Measurements from ENCODE around the gene LRCOL1. TPM values are rescaled to one million over a fixed set of nuclear protein-coding genes. Genes with fewer than 3 reads are reported as not detected.

LRCOL1 gene
- total RNA-seq, 1 experiment from 2014 or later = not detected

DNA sequence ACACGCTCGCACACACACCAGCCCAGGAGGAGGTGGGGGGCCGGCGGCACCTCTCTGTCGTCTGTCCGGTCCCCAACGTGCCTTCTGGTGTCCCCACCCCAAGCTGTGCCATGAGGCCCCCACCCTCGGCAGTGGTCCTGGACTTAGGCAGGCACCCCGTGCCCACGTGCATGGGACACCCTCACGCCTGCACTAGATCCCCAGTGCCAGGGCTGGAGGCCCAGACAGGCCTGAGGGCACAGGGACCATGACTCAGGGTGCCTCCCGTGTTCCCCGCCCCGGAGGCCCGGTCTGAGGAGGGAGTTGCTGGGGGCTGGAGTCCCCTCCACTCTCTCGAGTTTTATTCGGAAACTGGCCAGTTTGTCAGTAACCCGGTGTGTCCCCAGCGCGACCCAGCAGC is 38.8 kb downstream of the LRCOL1 start:
- POLR2A ChIA-PET = no interaction called here
- no peak; the same call in 1 of the 2 replicates for ATAC-seq
- Histone ChIP-seq H3K27me3 (ENCODE audit: insufficient read depth, low read length) (no peaks in the 10 kb centered on the region), H3K79me2 (ENCODE audit: insufficient read depth, low read length) (peaks cover 14% of the 10 kb centered on the region; the same call in 1 of the 2 replicates), H3K36me3 (ENCODE audit: control insufficient read depth in 1 of 2, insufficient read depth in 2 of 2, low read length in 2 of 2) (peaks cover 10 to 15% of the 10 kb centered on the region in 2 experiments), H3K9me2 (ENCODE audit: insufficient read depth) (no peaks in the 10 kb centered on the region), H2AFZ (ENCODE audit: low read depth, low read length, poor library complexity, severe bottlenecking) (no peak overlapping the region), H3K9ac (ENCODE audit: low read length) (no peak overlapping the region), H4K20me1 (ENCODE audit: insufficient read depth) (no peaks in the 10 kb centered on the region), H3K27ac (ENCODE audit: low read depth, low read length) (no peak overlapping the region), H3K9me3 (ENCODE audit: control insufficient read depth in 1 of 2, insufficient read depth in 1 of 2, low read depth in 1 of 2, low read length in 2 of 2) (no peaks in the 10 kb centered on the region), H3K4me3 (replicated peaks in 1 of 2; ENCODE audit: low read depth in 1 of 2, low read length in 2 of 2) (no peak overlapping the region), H3K4me1 (ENCODE audit: control insufficient read depth in 1 of 2, insufficient read depth in 2 of 2, low read length in 2 of 2) (no peaks in the 10 kb centered on the region), H3K4me2 (ENCODE audit: low read length) (no peak overlapping the region)
- CTCF ChIA-PET = no interaction called here
- BruUV-seq (replicated peaks) = no TSS peak
- intact Hi-C loops (cut with micrococcal nuclease) = no loop called here
- TF ChIP-seq FOSL1 (IDR thresholded peaks at IDR 0.05; ENCODE audit: low read depth) (no peak), CBX3 (IDR thresholded peaks at IDR 0.05; ENCODE audit: low read depth) (no peak), EZH2phosphoT487 (IDR thresholded peaks at IDR 0.05; ENCODE audit: borderline replicate concordance) (no peak), SIN3A (IDR thresholded peaks at IDR 0.05; ENCODE audit: low read depth) (no peak), SRF (IDR thresholded peaks at IDR 0.05; ENCODE audit: low read depth) (no peak), CEBPB (IDR thresholded peaks at IDR 0.05; ENCODE audit: low read depth) (no peak), JUND (IDR thresholded peaks at IDR 0.05) (no peak), YY1 (IDR thresholded peaks at IDR 0.05; ENCODE audit: extremely low read depth, insufficient replicate concordance, low read depth, low read length) (no peak), EZH2 (IDR thresholded peaks at IDR 0.05) (no peak), EGR1 (IDR thresholded peaks at IDR 0.05; ENCODE audit: low read depth) (no peak), POLR2A (IDR thresholded peaks at IDR 0.05; ENCODE audit: borderline replicate concordance, extremely low read depth, insufficient read depth, insufficient read length) (no peak), SP1 (IDR thresholded peaks at IDR 0.05; ENCODE audit: low read depth) (no peak)
- TF ChIP-seq, protein P1, sequence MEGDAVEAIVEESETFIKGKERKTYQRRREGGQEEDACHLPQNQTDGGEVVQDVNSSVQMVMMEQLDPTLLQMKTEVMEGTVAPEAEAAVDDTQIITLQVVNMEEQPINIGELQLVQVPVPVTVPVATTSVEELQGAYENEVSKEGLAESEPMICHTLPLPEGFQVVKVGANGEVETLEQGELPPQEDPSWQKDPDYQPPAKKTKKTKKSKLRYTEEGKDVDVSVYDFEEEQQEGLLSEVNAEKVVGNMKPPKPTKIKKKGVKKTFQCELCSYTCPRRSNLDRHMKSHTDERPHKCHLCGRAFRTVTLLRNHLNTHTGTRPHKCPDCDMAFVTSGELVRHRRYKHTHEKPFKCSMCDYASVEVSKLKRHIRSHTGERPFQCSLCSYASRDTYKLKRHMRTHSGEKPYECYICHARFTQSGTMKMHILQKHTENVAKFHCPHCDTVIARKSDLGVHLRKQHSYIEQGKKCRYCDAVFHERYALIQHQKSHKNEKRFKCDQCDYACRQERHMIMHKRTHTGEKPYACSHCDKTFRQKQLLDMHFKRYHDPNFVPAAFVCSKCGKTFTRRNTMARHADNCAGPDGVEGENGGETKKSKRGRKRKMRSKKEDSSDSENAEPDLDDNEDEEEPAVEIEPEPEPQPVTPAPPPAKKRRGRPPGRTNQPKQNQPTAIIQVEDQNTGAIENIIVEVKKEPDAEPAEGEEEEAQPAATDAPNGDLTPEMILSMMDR (IDR thresholded peaks at IDR 0.05 in 2 of 3, conservative IDR thresholded peaks at IDR 0.05 in 1 of 3; ENCODE audit: borderline replicate concordance in 1 of 3, insufficient read depth in 1 of 3, low read depth in 2 of 3, low read length in 2 of 3) = no peak
- TF ChIP-seq, protein P2, sequence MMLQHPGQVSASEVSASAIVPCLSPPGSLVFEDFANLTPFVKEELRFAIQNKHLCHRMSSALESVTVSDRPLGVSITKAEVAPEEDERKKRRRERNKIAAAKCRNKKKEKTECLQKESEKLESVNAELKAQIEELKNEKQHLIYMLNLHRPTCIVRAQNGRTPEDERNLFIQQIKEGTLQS (IDR thresholded peaks at IDR 0.05) = no peak
- TF ChIP-seq, protein P3, sequence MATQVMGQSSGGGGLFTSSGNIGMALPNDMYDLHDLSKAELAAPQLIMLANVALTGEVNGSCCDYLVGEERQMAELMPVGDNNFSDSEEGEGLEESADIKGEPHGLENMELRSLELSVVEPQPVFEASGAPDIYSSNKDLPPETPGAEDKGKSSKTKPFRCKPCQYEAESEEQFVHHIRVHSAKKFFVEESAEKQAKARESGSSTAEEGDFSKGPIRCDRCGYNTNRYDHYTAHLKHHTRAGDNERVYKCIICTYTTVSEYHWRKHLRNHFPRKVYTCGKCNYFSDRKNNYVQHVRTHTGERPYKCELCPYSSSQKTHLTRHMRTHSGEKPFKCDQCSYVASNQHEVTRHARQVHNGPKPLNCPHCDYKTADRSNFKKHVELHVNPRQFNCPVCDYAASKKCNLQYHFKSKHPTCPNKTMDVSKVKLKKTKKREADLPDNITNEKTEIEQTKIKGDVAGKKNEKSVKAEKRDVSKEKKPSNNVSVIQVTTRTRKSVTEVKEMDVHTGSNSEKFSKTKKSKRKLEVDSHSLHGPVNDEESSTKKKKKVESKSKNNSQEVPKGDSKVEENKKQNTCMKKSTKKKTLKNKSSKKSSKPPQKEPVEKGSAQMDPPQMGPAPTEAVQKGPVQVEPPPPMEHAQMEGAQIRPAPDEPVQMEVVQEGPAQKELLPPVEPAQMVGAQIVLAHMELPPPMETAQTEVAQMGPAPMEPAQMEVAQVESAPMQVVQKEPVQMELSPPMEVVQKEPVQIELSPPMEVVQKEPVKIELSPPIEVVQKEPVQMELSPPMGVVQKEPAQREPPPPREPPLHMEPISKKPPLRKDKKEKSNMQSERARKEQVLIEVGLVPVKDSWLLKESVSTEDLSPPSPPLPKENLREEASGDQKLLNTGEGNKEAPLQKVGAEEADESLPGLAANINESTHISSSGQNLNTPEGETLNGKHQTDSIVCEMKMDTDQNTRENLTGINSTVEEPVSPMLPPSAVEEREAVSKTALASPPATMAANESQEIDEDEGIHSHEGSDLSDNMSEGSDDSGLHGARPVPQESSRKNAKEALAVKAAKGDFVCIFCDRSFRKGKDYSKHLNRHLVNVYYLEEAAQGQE (IDR thresholded peaks at IDR 0.05; ENCODE audit: low read depth) = no peak
- RAD21 ChIA-PET (ENCODE audit: low non-redundant PET in 1 of 2, low total read pairs in 2 of 2, uncharacterized antibody in 2 of 2, unreplicated experiment in 2 of 2) = no interaction called here
- no peak for DNase-seq (ENCODE audit: low read depth, low spot score)
